ENCODE data around the gene KDM2A. TPM values are rescaled to one million over a fixed set of nuclear protein-coding genes. Genes with fewer than 3 reads are reported as not detected.
A peak's percentile ranks its signal among the peaks of the same experiment; 100 is the strongest.

Gene KDM2A
- total RNA-seq, 4 donors from 2014 or later, result 64.5 to 84.0 (median 70.3) TPM

DNA sequence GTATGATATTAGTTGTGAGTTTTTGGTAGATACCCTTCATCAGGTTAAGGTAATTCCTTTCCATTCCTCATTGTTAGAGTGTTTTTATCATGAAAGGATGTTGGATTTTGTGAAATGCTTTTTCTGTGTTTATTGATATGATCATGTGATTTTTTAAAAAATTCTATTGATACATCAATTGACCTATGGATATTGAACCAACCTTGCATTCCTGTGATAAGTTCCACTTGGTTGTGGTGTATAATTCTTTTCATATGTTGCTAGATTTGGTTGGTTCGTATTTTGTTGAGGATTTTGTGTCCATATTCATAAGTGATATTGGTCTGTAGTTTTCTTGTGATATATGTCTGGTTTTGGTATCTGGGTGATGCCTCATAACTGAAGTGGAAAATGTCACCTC lies 176.8 kb downstream of the KDM2A start:
- no peak for DNase-seq (ENCODE audit: low spot score in 2 of 2)
- intact Hi-C loops (cut with DNase I; ENCODE audit: low total_unique reads), result no loop called here
- TF ChIP-seq, protein P1, sequence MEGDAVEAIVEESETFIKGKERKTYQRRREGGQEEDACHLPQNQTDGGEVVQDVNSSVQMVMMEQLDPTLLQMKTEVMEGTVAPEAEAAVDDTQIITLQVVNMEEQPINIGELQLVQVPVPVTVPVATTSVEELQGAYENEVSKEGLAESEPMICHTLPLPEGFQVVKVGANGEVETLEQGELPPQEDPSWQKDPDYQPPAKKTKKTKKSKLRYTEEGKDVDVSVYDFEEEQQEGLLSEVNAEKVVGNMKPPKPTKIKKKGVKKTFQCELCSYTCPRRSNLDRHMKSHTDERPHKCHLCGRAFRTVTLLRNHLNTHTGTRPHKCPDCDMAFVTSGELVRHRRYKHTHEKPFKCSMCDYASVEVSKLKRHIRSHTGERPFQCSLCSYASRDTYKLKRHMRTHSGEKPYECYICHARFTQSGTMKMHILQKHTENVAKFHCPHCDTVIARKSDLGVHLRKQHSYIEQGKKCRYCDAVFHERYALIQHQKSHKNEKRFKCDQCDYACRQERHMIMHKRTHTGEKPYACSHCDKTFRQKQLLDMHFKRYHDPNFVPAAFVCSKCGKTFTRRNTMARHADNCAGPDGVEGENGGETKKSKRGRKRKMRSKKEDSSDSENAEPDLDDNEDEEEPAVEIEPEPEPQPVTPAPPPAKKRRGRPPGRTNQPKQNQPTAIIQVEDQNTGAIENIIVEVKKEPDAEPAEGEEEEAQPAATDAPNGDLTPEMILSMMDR (IDR thresholded peaks at IDR 0.05), result no peak
- TF ChIP-seq POLR2A (IDR thresholded peaks at IDR 0.05), result no peak
- WGBS, 2 donors, result 97 to 98% methylated on average over 1 of the region's 1 CpG
- H3K4me3 ChIP-seq (ENCODE audit: low read depth, poor library complexity, severe bottlenecking), result no peak overlapping the region

DNA sequence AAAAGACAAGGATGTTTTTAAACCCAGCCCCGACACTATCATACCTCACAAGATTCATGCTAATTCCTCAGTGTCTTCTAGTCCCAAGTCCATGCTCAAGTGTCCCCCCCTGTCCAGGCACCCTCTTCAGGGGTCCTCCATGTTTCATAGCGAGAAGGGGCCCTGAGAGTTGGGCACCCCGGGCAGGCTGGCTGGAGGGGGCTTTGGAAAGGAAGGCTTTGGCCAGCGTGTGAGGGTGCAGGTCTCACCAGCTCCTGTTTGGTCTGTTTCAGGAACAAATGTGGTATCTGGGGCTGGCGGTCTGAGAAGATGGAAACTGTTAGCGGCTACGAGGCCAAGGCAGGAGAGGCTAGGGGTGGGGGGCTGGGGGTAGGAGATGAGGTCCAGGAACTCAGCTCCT lies 179.7 kb downstream of the KDM2A start:
- H3K4me3 ChIP-seq (ENCODE audit: low read depth, poor library complexity, severe bottlenecking), result no peak overlapping the region
- TF ChIP-seq, protein P1 (IDR thresholded peaks at IDR 0.05), result no peak
- no peak for TF ChIP-seq POLR2A (IDR thresholded peaks at IDR 0.05)
- DNase-seq (ENCODE audit: low spot score in 2 of 2), result no peak
- intact Hi-C loops (cut with DNase I; ENCODE audit: low total_unique reads), result no loop called here
- WGBS, 2 donors, result 96% methylated on average over 7 of the region's 7 CpGs

DNA sequence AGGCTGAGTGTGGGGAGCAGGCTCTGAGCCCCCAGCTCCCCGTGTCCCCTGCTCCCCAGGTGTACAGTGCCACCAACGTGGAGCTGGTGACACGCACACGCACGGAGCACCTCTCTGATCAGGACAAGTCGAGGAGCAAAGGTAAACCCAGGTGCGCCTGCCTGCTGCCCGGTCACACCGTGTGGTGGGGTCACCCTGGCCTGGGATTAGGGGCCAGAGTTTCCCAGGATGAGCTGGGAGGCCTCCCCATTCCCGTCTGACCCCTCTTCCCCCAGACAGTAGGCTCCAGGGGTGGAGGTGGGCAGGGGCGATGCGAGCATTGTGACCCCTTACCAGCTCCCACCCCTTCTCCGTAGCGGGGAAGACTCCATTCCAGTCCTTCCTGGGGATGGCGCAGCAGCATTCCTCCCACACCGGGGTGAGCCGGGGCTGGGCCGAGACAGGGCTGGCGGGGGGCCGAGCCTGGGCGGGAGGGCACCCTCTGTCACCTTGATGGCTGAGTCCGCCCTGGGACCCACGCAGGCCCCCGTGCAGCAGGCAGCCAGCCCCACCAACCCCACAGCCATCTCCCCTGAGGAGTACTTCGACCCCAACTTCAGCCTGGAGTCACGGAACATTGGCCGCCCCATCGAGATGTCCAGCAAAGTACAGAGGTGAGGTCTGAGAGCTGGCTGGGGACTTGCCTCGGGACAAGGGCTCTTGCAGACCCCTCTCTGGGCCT lies 180.6 kb downstream of the KDM2A start:
- intact Hi-C loops (cut with DNase I; ENCODE audit: low total_unique reads), result no loop called here
- DNase-seq (ENCODE audit: low spot score in 2 of 2), result peak in 1 of 2 donors; percentile 77
- no peak for TF ChIP-seq POLR2A (IDR thresholded peaks at IDR 0.05)
- TF ChIP-seq, protein P1 (IDR thresholded peaks at IDR 0.05), result no peak
- H3K4me3 ChIP-seq (ENCODE audit: low read depth, poor library complexity, severe bottlenecking), result no peak overlapping the region
- WGBS, 2 donors, result 93 to 97% methylated on average over 23 to 25 of the region's 29 CpGs

DNA sequence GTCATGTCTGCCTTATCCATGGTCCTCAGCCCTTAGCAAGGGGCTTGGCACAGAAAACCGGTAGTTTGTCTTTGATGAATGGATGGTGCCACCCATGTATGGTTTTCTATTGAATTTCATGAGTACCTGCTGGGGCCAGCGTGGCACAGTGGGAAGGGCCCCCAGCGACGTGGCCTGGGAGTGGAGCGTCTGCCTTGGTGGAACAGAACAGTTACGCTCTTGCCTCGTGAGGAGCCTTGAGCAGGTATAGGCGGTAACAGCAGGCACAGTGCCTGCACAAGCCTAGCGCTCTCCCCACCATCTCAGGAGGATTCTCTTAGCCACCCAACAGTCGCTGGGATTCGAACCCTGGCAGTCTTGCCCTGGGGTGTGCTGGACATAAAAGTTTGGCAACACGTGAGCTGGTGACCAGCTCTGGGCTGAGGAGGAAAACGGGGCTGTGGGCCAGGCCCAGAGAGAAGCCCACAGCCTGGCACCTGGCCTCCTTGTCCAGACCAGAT lies 181.2 kb downstream of the KDM2A start:
- H3K4me3 ChIP-seq (ENCODE audit: low read depth, poor library complexity, severe bottlenecking), result no peak overlapping the region
- WGBS, 2 donors, result 83 to 94% methylated on average over 12 to 13 of the region's 13 CpGs
- TF ChIP-seq, protein P1 (IDR thresholded peaks at IDR 0.05), result no peak
- TF ChIP-seq POLR2A (IDR thresholded peaks at IDR 0.05), result no peak
- no peak for DNase-seq (ENCODE audit: low spot score in 2 of 2)
- intact Hi-C loops (cut with DNase I; ENCODE audit: low total_unique reads), result no loop called here

DNA sequence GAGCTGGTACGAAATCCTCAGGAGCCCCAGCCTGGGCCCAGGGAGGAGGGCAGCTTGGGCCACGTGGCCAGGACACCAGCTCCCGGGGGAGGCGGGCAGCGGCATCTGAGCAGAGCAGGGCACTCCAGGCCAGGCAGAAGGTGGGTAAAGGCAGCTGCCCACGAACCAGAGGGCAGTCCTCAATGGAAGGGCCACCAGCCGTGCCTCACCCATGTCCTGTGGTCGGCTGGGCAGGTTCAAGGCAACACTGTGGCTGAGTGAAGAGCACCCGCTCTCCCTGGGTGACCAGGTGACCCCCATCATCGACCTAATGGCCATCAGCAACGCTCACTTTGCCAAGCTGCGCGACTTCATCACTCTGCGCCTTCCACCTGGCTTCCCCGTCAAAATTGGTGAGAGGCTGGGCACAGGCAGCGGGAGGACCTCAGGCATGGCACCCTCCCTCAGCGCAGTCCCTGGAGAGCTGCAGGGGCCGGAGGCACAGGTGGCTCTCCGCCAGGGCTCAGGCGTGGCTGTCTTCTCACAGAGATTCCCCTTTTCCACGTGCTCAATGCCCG lies 181.8 kb downstream of the KDM2A start:
- intact Hi-C loops (cut with DNase I; ENCODE audit: low total_unique reads), result no loop called here
- DNase-seq (ENCODE audit: low spot score in 2 of 2), result no peak
- 81 to 90% methylated on average over 14 to 22 of the region's 22 CpGs for WGBS, 2 donors
- TF ChIP-seq POLR2A (IDR thresholded peaks at IDR 0.05), result no peak
- TF ChIP-seq, protein P1 (IDR thresholded peaks at IDR 0.05), result no peak
- H3K4me3 ChIP-seq (ENCODE audit: low read depth, poor library complexity, severe bottlenecking), result no peak overlapping the region

Data from lower leg skin (tissue), 4 donors.